HFFc6 (cell line): ENCODE data around the gene GUCY2D. TPM values are rescaled to one million over a fixed set of nuclear protein-coding genes. Genes with fewer than 3 reads are reported as not detected.

Source experiments
- DNase-seq: peaks from one replicate; pipeline ENCODE4 v3.0.0-alpha.2; 2018
- H3K27ac Mint-ChIP-seq: 2 replicates; pipeline ENCODE4 v1.8.0; 2020; ENCODE audit warnings: mild to moderate bottlenecking, mixed read lengths
- H3K27me3 Mint-ChIP-seq: 2 replicates; pipeline ENCODE4 v1.8.0; 2021; ENCODE audit warnings: mild to moderate bottlenecking, moderate library complexity, mixed read lengths; ENCODE audit not compliant: insufficient read depth
- H3K36me3 Mint-ChIP-seq: 2 replicates; pipeline ENCODE4 v1.8.0; 2021; ENCODE audit warnings: low read depth, mixed read lengths
- H3K4me1 Mint-ChIP-seq: 2 replicates; pipeline ENCODE4 v1.8.0; 2020; ENCODE audit warnings: low read depth, mixed read lengths
- H3K4me3 Mint-ChIP-seq: 2 replicates; pipeline ENCODE4 v1.8.0; 2020; ENCODE audit warnings: mild to moderate bottlenecking, moderate library complexity, mixed read lengths
- H3K9me3 Mint-ChIP-seq: 2 replicates; pipeline ENCODE4 v1.8.0; 2020; ENCODE audit warnings: mild to moderate bottlenecking, mixed read lengths
- CTCF ChIP-seq: fragments of 200-600 bp; sonication (generic); IDR thresholded peaks from 2 replicates; pipeline ENCODE4 v1.5.0; 2021; ENCODE audit warnings: antibody characterized with exemption, mild to moderate bottlenecking
- total RNA-seq, 6 experiments: library from RNA; stranded (reverse); fragmentation: NEBNext Ultra II Directional; extraction: Animal tissue kit (Norgen Biotek cat#: 25700); gene quantifications; 2 replicates in 1 of 6; 3 replicates in 5 of 6; pipeline ENCODE4 v1.2.3, GENCODE V29; 2021

Gene GUCY2D
- total RNA-seq, 6 experiments from 2014 or later: not detected

- no peak for TF ChIP-seq CTCF
- no peak overlapping the region for H3K27ac Mint-ChIP-seq
- DNase-seq: no peak
- peaks cover 10% of the 10 kb centered on the region for H3K4me1 Mint-ChIP-seq
- peaks cover 27% of the 10 kb centered on the region for H3K27me3 Mint-ChIP-seq
- H3K9me3 Mint-ChIP-seq: no peaks in the 10 kb centered on the region
- no peaks in the 10 kb centered on the region for H3K36me3 Mint-ChIP-seq
- H3K4me3 Mint-ChIP-seq: no peak overlapping the region
Observed at GRCh38 chr17:8051831-8052230, 49.4 kb downstream of the GUCY2D start.

GRCh38 chr17:8052256-8053252 is 50.1 kb downstream of the GUCY2D start:
- H3K36me3 Mint-ChIP-seq: no peaks in the 10 kb centered on the region
- no peak overlapping the region for H3K4me3 Mint-ChIP-seq
- no peak for DNase-seq
- TF ChIP-seq CTCF: no peak
- peaks cover 10% of the 10 kb centered on the region for H3K4me1 Mint-ChIP-seq
- H3K27me3 Mint-ChIP-seq: peaks cover 31% of the 10 kb centered on the region
- H3K27ac Mint-ChIP-seq: no peak overlapping the region
- H3K9me3 Mint-ChIP-seq: no peaks in the 10 kb centered on the region

GRCh38 chr17:8053600-8053999 is 51.2 kb downstream of the GUCY2D start:
- Mint-ChIP-seq H3K4me3 (no peak overlapping the region), H3K9me3 (no peaks in the 10 kb centered on the region), H3K4me1 (peaks cover 10% of the 10 kb centered on the region), H3K27me3 (peaks cover 32% of the 10 kb centered on the region), H3K36me3 (no peaks in the 10 kb centered on the region), H3K27ac (no peak overlapping the region)
- no peak for TF ChIP-seq CTCF
- DNase-seq: no peak

GRCh38 chr17:8055851-8056231 is 53.4 kb downstream of the GUCY2D start:
- no peak for TF ChIP-seq CTCF
- no peaks in the 10 kb centered on the region for H3K9me3 Mint-ChIP-seq
- peaks cover 35% of the 10 kb centered on the region for H3K27me3 Mint-ChIP-seq
- H3K4me1 Mint-ChIP-seq: peaks cover 10% of the 10 kb centered on the region
- no peaks in the 10 kb centered on the region for H3K36me3 Mint-ChIP-seq
- H3K27ac Mint-ChIP-seq: no peak overlapping the region
- DNase-seq: no peak
- no peak overlapping the region for H3K4me3 Mint-ChIP-seq

GRCh38 chr17:8056232-8056975 is 54.0 kb downstream of the GUCY2D start:
- Mint-ChIP-seq H3K36me3 (no peaks in the 10 kb centered on the region), H3K27me3 (peaks cover 40% of the 10 kb centered on the region), H3K4me1 (peaks cover 10% of the 10 kb centered on the region), H3K4me3 (no peak overlapping the region), H3K27ac (no peak overlapping the region), H3K9me3 (no peaks in the 10 kb centered on the region)
- peak; percentile 14 for DNase-seq
- TF ChIP-seq CTCF: no peak
